Fibroblast of pulmonary artery (primary cell): Measurements from ENCODE around the gene PPP4R1.

Experiments
- DNase-seq: peaks from one replicate; pipeline ENCODE4 v3.0.0-alpha.2; 2010; ENCODE audit warnings: low read depth
- H3K4me3 ChIP-seq: replicated peaks from 2 replicates; pipeline ENCODE4 v1.5.1; 2011; ENCODE audit warnings: low read depth, mild to moderate bottlenecking, control low read depth, low read length, moderate library complexity
- CTCF ChIP-seq: IDR thresholded peaks from 2 replicates; pipeline ENCODE4 v1.5.1; 2011; ENCODE audit warnings: mild to moderate bottlenecking, control low read depth, low read length, inconsistent platforms; ENCODE audit errors: missing control alignments

PPP4R1 gene

DNA sequence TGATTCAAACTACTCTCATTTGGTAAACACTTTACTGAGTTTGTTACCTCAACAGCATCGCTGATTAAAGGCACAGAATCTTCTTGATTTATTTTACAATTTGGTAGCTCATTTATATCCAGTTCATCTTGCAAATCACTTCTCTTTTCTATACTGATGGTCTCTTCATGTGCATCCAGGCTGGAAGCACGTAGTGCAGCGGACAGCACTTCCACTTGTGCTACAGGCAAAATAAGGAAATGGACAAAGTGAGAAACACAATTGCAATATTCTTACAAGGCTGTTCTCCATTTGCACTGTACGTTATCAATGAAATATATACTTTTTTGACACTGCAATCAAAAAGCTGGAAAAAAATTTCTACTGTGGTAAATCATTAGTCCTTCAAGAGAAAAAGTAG lies 51.0 kb downstream of the PPP4R1 start:
- no peak for DNase-seq
- TF ChIP-seq CTCF: no peak
- no peak overlapping the region for H3K4me3 ChIP-seq

- no peak for TF ChIP-seq CTCF
- H3K4me3 ChIP-seq: no peak overlapping the region
- DNase-seq: no peak
Measured at GRCh38 chr18:9562584-9562983, 51.8 kb downstream of the PPP4R1 start.

DNA sequence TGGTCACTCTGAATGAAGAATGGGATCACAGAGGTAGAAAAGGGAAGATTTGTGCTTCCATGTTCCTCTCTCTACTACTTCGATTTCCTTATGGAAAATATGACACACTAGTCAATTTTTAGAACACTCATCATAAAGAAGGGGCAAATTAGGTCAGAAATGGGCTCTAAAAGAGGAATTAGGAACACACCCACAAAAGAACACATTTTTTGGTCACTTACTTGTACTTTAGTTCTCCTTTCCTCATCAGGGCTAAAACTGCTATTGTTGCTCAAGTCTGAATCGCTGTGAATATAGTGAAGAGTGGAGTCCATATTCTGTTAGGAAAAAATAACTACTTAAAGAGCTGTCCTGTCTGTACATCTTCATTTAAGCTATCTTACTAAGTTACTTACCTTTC lies 52.6 kb downstream of the PPP4R1 start:
- H3K4me3 ChIP-seq: no peak overlapping the region
- no peak for TF ChIP-seq CTCF
- no peak for DNase-seq

- H3K4me3 ChIP-seq: no peak overlapping the region
- no peak for TF ChIP-seq CTCF
- no peak for DNase-seq
Measured at GRCh38 chr18:9559253-9559652, 55.1 kb downstream of the PPP4R1 start.

DNA sequence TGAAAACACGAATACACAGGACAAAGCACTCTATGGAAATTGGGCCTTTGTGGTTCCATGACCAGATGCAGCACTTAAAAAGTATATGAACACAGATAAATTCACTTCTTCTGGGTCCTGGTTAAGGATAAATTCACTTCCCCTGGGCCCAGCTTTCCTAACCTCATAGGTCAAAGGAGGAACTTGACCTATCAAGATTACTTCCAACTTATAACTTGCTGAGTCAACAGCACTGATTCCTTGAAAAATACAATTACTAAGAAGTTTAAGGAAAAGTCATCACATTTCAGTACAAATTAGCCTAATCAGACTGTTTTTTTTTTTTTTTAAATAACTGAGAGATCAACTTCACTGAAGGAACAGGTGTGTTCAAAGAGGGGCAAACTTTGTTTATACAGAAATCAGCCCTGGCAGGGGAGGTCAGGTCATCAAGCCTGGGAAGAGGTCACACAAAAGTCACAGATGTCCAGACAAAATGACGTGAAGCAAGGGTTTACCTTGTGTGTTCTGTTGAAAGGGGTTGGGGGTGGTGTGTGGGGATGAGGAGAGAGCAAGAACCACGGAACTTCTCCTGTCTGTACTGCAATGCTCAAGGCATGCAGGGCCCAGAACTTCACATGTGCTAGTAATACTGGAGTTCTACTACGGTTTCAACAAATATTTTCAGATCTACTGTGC lies 55.8 kb downstream of the PPP4R1 start:
- no peak for DNase-seq
- no peak for TF ChIP-seq CTCF
- H3K4me3 ChIP-seq: no peak overlapping the region

DNA sequence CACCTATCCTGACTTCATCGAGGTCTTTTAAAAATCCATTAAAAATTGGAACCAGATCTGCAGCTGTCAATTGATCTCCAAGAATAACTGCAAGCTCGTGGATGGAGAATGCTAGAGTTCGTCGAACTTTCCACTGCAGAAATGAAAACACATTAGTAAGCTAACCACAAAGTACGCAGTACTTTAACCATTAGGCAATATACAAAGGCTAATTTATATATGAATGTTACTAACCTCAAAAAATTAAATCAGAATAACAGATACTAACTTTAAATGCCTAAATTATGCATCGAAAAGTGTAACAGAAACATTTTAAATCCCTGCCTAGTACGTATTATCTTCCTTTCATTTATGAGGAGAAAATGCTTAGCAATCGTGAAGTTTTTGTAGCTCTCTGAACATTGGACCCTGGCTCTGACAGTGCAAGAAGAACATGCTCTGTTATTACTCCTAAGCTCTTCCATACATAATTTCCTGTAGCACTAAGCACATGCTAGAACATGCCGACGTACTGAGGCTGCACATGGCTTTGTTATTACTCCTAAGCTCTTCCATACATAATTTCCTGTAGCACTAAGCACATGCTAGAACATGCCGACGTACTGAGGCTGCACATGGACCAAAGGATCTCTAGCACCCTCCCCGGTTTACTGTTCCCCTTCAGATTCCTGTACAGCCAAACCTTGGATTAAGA lies 57.0 kb downstream of the PPP4R1 start:
- no peak for TF ChIP-seq CTCF
- DNase-seq: no peak
- H3K4me3 ChIP-seq: no peak overlapping the region

GRCh38 chr18:9552616-9553015 lies 61.7 kb downstream of the PPP4R1 start:
- H3K4me3 ChIP-seq: no peak overlapping the region
- no peak for TF ChIP-seq CTCF
- DNase-seq: no peak
